Activated T-cell treated with anti-CD3 and anti-CD28 coated beads, Interleukin-2, amount 50 U/mL, for 72 hours (primary cell): ENCODE data around the gene FBXL14. TPM values are rescaled to one million over a fixed set of nuclear protein-coding genes. Genes with fewer than 3 reads are reported as not detected.
A peak's percentile ranks its signal among the peaks of the same experiment; 100 is the strongest.
"Not testable (repeated sequence)": the region's sequence is repeated elsewhere in the genome, so short reads cannot be mapped to it uniquely, and the experiment has no call there.

ENCODE experiments used
- ATAC-seq, 2 donors: fragments of 150-1000 bp; cut with Tn5 transposase; replicated peaks in 1 of 2; 2 replicates each; pipeline ENCODE4 v1.10.0; 2021; ENCODE audit warnings: moderate library complexity in 2 of 2, mild to moderate bottlenecking in 1 of 2
- DNase-seq, 2 donors: peaks; one replicate each; pipeline ENCODE4 v3.0.0; 2021 to 2022; ENCODE audit warnings: mixed read lengths in 1 of 2
- H3K27ac Mint-ChIP-seq: one replicate; pipeline ENCODE4 v1.8.0; 2022; ENCODE audit warnings: mild to moderate bottlenecking, moderate library complexity, mixed read lengths
- H3K27me3 Mint-ChIP-seq: one replicate; pipeline ENCODE4 v1.8.0; 2022; ENCODE audit warnings: low read depth, mixed read lengths
- H3K36me3 Mint-ChIP-seq, 2 donors: one replicate each; pipeline ENCODE4 v1.8.0; 2022; ENCODE audit warnings: mixed read lengths in 2 of 2, mild to moderate bottlenecking in 1 of 2; ENCODE audit not compliant: insufficient read depth in 2 of 2
- H3K4me1 Mint-ChIP-seq: one replicate; pipeline ENCODE4 v1.8.0; 2022; ENCODE audit warnings: low read depth, mixed read lengths
- H3K4me3 Mint-ChIP-seq, 2 donors: one replicate each; pipeline ENCODE4 v1.8.0; 2022; ENCODE audit warnings: mild to moderate bottlenecking in 2 of 2, mixed read lengths in 2 of 2, moderate library complexity in 2 of 2
- H3K9me3 Mint-ChIP-seq, 2 donors: one replicate each; pipeline ENCODE4 v1.8.0; 2022; ENCODE audit warnings: mixed read lengths in 2 of 2
- total RNA-seq, 2 donors: library from RNA; stranded (reverse); gene quantifications; one replicate each; pipeline ENCODE4 v1.2.3, GENCODE V29; 2022

Gene FBXL14
- total RNA-seq, 2 donors from 2014 or later: 18.1 to 19.9 TPM

- Mint-ChIP-seq H3K4me1 (no peaks in the 10 kb centered on the region), H3K36me3 (no peaks in the 10 kb centered on the region), H3K4me3 (no peak overlapping the region), H3K9me3 (no peaks in the 10 kb centered on the region), H3K27me3 (peaks cover 6% of the 10 kb centered on the region), H3K27ac (no peak overlapping the region)
- DNase-seq (no peak), ATAC-seq (no peak)
These were observed 27.8 kb downstream of the FBXL14 start for GRCh38 chr12:1566449-1567135.

- H3K27me3 Mint-ChIP-seq: peaks cover 9% of the 10 kb centered on the region
- H3K4me1 Mint-ChIP-seq: no peaks in the 10 kb centered on the region
- H3K36me3 Mint-ChIP-seq: no peaks in the 10 kb centered on the region
- ATAC-seq (no peak), DNase-seq (no peak)
- no peaks in the 10 kb centered on the region for H3K9me3 Mint-ChIP-seq
- no peak overlapping the region for H3K27ac Mint-ChIP-seq
- no peak overlapping the region for H3K4me3 Mint-ChIP-seq
These were observed 29.2 kb downstream of the FBXL14 start for GRCh38 chr12:1565172-1565571.

GRCh38 chr12:1564067-1564466, 30.3 kb downstream of the FBXL14 start:
- H3K27ac Mint-ChIP-seq: no peak overlapping the region
- H3K36me3 Mint-ChIP-seq: no peaks in the 10 kb centered on the region
- no peaks in the 10 kb centered on the region for H3K4me1 Mint-ChIP-seq
- DNase-seq (no peak), ATAC-seq (no peak)
- H3K9me3 Mint-ChIP-seq: no peaks in the 10 kb centered on the region
- no peak overlapping the region for H3K4me3 Mint-ChIP-seq
- peaks cover 19% of the 10 kb centered on the region for H3K27me3 Mint-ChIP-seq

- Mint-ChIP-seq H3K4me3 (no peak overlapping the region), H3K36me3 (no peaks in the 10 kb centered on the region), H3K27me3 (peaks cover 18% of the 10 kb centered on the region), H3K9me3 (no peaks in the 10 kb centered on the region), H3K27ac (no peak overlapping the region), H3K4me1 (no peaks in the 10 kb centered on the region)
- ATAC-seq (no peak), DNase-seq (no peak)
These were observed 31.5 kb downstream of the FBXL14 start for GRCh38 chr12:1562813-1563407.

GRCh38 chr12:1560704-1561103, 33.7 kb downstream of the FBXL14 start:
- no peak for DNase-seq
- H3K4me3 Mint-ChIP-seq: no peak overlapping the region
- H3K27ac Mint-ChIP-seq: no peak overlapping the region
- no peaks in the 10 kb centered on the region for H3K36me3 Mint-ChIP-seq
- H3K27me3 Mint-ChIP-seq: peaks cover 15% of the 10 kb centered on the region
- H3K9me3 Mint-ChIP-seq: no peaks in the 10 kb centered on the region
- no peaks in the 10 kb centered on the region for H3K4me1 Mint-ChIP-seq
- ATAC-seq: no peak

GRCh38 chr12:1559676-1560091, 34.7 kb downstream of the FBXL14 start:
- peaks cover 2% of the 10 kb centered on the region for H3K4me1 Mint-ChIP-seq
- ATAC-seq (no peak), DNase-seq (no peak)
- peaks cover 21% of the 10 kb centered on the region for H3K27me3 Mint-ChIP-seq
- H3K9me3 Mint-ChIP-seq: no peaks in the 10 kb centered on the region
- no peaks in the 10 kb centered on the region for H3K36me3 Mint-ChIP-seq
- H3K4me3 Mint-ChIP-seq: no peak overlapping the region
- no peak overlapping the region for H3K27ac Mint-ChIP-seq

GRCh38 chr12:1558108-1558507, 36.3 kb downstream of the FBXL14 start:
- not testable (repeated sequence) for H3K9me3 Mint-ChIP-seq, ATAC-seq, H3K36me3 Mint-ChIP-seq, H3K4me3 Mint-ChIP-seq, DNase-seq, H3K27ac Mint-ChIP-seq
- peaks cover 28% of the 10 kb centered on the region for H3K27me3 Mint-ChIP-seq
- peaks cover 16% of the 10 kb centered on the region for H3K4me1 Mint-ChIP-seq

DNA sequence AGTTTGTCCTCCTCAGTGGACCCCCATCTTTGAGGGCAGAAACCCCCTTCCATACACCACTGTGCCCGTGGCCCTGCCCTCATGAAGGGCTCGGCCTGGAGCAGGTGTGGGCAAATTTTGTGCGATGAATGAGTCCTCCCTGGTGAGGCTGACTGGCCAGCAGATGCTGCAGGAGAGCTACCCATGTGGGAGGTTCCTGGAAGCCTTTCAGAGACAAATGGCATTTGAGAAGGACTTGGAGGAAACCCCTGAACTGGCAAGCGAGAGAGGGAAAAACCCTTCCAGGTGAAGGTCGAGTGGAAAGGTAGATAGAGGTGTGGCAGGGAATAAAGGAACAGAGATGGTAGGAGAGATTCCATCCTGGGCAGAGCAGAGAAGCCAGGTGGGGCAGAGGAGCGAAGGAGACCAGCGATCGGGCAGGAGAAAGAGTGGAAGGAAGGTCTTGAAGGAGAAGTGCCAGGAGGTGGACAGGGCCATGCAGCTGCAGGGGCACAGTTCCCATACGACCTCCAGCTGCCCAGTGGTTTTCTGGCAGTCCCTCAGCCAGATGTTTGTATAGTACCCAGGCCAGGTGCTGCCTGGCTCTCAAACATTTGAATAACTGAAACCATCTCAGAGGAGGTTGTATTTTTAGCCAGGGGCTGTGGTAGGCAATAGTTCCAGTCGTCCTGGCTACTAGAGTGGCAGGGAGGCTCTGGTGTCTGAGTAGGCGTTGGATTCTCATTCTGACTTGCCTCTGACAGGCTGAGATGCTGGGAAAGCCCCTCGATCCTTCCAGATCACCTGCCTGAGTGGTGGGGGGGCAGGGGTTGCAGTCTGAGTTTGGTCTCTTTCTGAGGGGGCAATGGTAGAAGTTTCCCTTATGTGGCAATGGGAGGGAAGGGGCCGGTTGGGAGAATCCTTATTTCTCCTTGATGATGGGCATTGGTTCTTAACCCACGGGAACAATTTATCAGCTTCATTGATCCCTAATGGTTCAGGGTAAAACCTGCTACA, 40.1 kb downstream of the FBXL14 start:
- Mint-ChIP-seq H3K27ac (no peak overlapping the region), H3K9me3 (peaks cover 2 to 5% of the 10 kb centered on the region in 2 donors), H3K4me3 (peak overlapping the region; percentile 26 to 59), H3K4me1 (peaks cover 16% of the 10 kb centered on the region), H3K36me3 (peaks cover 5 to 9% of the 10 kb centered on the region in 2 donors), H3K27me3 (peaks cover 33% of the 10 kb centered on the region)
- ATAC-seq (peak; percentile 98 to 99), DNase-seq (peak; percentile 66 to 78)

- Mint-ChIP-seq H3K4me3 (no peak overlapping the region), H3K9me3 (peaks cover 5% of the 10 kb centered on the region in 2 donors), H3K4me1 (peaks cover 16% of the 10 kb centered on the region), H3K27me3 (peaks cover 31% of the 10 kb centered on the region), H3K27ac (no peak overlapping the region), H3K36me3 (peaks cover 5 to 12% of the 10 kb centered on the region in 2 donors)
- DNase-seq (no peak), ATAC-seq (no peak)
These were observed 40.8 kb downstream of the FBXL14 start for GRCh38 chr12:1553536-1553935.

DNA sequence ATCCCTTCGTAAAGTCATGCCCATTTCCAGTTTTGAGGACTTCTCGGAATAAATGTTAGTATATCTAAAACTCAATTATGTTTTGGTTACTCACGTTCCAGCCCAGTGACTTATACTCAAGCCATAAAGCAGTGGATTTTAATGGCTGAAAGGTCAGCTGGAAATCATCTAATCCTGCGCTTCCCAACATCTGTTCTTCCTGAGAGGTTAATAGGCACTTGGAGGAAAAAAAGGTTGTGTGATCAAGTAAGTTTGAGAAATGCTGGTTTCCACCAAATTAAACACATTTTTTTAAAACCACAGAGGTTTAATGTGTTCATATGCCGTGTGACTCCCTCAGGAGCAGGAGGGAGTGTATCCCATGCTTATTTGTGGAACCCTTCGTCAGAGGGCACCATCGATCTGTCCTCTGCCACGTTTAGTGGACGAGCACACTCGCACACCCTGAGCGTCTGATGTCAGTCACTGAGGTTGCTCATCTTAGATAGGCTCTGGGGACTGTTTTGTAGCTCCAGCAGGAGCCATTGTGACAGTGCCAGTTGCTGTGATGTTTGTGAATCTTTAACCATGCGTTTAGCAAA, 41.4 kb downstream of the FBXL14 start:
- Mint-ChIP-seq H3K9me3 (peaks cover 5% of the 10 kb centered on the region in 2 donors), H3K27ac (no peak overlapping the region), H3K27me3 (peaks cover 31% of the 10 kb centered on the region), H3K4me3 (no peak overlapping the region), H3K36me3 (peaks cover 5 to 12% of the 10 kb centered on the region in 2 donors), H3K4me1 (peaks cover 16% of the 10 kb centered on the region)
- DNase-seq (no peak), ATAC-seq (no peak)

GRCh38 chr12:1552171-1552570, 42.2 kb downstream of the FBXL14 start:
- Mint-ChIP-seq H3K4me3 (no peak overlapping the region), H3K27me3 (peaks cover 31% of the 10 kb centered on the region), H3K36me3 (peaks cover 5 to 12% of the 10 kb centered on the region in 2 donors), H3K4me1 (peaks cover 16% of the 10 kb centered on the region), H3K9me3 (peaks cover 5% of the 10 kb centered on the region in 2 donors), H3K27ac (no peak overlapping the region)
- DNase-seq: no peak
- no peak for ATAC-seq

DNA sequence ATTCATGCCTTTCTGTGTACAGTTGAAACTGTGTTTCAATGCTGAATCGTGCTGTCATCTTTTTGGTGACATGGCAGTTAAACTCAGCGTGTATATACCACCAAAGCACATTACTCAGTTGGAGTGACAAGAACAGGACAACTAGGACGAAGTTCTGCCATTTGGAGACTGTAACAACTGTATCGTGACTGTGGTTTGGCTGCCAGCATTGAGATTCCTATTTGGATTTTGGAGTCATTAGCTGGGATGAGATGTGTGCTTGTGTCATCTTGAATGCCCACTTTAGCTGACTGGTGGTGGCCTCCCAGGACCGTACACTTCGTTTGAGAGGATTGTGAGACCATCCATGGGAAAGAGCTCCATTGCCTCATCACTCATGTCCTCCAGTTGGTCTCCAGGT, 42.9 kb downstream of the FBXL14 start:
- DNase-seq (no peak), ATAC-seq (no peak)
- Mint-ChIP-seq H3K27me3 (peaks cover 35% of the 10 kb centered on the region), H3K27ac (no peak overlapping the region), H3K9me3 (peaks cover 5% of the 10 kb centered on the region in 2 donors), H3K4me1 (peaks cover 16% of the 10 kb centered on the region), H3K36me3 (peaks cover 5 to 12% of the 10 kb centered on the region in 2 donors), H3K4me3 (no peak overlapping the region)
